ENCODE data around the gene PI16.
"Not testable (repeated sequence)": the region's sequence is repeated elsewhere in the genome, so short reads cannot be mapped to it uniquely, and the experiment has no call there.

DNA sequence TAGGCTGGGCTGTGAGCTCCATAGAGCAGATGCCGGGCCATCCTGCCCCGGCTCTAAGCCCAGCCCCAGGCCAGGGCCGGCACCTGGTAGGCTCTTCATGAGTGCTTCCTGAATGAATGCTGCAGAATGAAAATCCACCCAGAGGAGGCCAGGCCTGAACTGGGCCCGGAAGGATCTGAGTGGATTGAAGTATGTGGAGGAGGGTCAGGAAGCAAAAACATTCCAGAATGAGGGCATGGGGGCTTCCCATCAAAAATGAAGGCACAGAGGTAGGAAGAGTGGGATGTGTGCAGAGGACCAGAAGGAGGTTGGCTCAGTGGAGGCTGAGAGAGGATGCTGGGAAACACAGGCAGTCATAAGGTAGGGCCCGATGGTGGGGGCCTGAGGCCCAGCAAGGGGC is 15.5 kb upstream of the PI16 start:
- TF ChIP-seq POLR2A (IDR thresholded peaks at IDR 0.05; ENCODE audit: low read depth, low read length); EZH2 (IDR thresholded peaks at IDR 0.05; ENCODE audit: borderline replicate concordance, low read depth, low read length, severe bottlenecking); POLR2AphosphoS5 (IDR thresholded peaks at IDR 0.05; ENCODE audit: insufficient read depth, low read depth, low read length); MYC (IDR thresholded peaks at IDR 0.05; ENCODE audit: low read depth, low read length); JUN (IDR thresholded peaks at IDR 0.05; ENCODE audit: borderline replicate concordance, insufficient read depth, insufficient read length, low read depth); GATA2 (IDR thresholded peaks at IDR 0.05; ENCODE audit: insufficient read depth, insufficient read length, low read depth, low read length): not testable (repeated sequence)
- TF ChIP-seq, protein P1, sequence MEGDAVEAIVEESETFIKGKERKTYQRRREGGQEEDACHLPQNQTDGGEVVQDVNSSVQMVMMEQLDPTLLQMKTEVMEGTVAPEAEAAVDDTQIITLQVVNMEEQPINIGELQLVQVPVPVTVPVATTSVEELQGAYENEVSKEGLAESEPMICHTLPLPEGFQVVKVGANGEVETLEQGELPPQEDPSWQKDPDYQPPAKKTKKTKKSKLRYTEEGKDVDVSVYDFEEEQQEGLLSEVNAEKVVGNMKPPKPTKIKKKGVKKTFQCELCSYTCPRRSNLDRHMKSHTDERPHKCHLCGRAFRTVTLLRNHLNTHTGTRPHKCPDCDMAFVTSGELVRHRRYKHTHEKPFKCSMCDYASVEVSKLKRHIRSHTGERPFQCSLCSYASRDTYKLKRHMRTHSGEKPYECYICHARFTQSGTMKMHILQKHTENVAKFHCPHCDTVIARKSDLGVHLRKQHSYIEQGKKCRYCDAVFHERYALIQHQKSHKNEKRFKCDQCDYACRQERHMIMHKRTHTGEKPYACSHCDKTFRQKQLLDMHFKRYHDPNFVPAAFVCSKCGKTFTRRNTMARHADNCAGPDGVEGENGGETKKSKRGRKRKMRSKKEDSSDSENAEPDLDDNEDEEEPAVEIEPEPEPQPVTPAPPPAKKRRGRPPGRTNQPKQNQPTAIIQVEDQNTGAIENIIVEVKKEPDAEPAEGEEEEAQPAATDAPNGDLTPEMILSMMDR (IDR thresholded peaks at IDR 0.05; ENCODE audit: extremely low read depth in 1 of 2, insufficient read depth in 1 of 2, low read depth in 1 of 2, low read length in 2 of 2), result not testable (repeated sequence)
- TF ChIP-seq, protein P2, sequence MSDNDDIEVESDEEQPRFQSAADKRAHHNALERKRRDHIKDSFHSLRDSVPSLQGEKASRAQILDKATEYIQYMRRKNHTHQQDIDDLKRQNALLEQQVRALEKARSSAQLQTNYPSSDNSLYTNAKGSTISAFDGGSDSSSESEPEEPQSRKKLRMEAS (IDR thresholded peaks at IDR 0.05; ENCODE audit: insufficient read depth, insufficient read length), result not testable (repeated sequence)
